ENCODE results near the gene ITPR1. TPM values are rescaled to one million over a fixed set of nuclear protein-coding genes. Genes with fewer than 3 reads are reported as not detected.

The ITPR1 gene
- polyA plus RNA-seq, 2 of the 4 experiments (the other 2 are of a cell fraction): 2.8 to 9.6 TPM

GRCh38 chr3:4814305-4814903 lies 321.3 kb downstream of the ITPR1 start:
- FAIRE-seq (no peak), ATAC-seq (no peak), DNase-seq (ENCODE audit: low read depth in 1 of 2, low spot score in 1 of 2) (no peak)
- H3K9me3 ChIP-seq: peaks cover 26% of the 10 kb centered on the region
- TF ChIP-seq ZSCAN20 (CRISPR knock-in tag; IDR thresholded peaks at IDR 0.05) (no peak), HOXB5 (CRISPR knock-in tag; IDR thresholded peaks at IDR 0.05) (no peak)
- POLR2A ChIA-PET: no interaction called here
- no peak overlapping the region for H3K4me2 ChIP-seq
- 0 out of 6 replicates have a peak overlapping the region, but pooled peaks of 1 of the 2 experiments have one; percentile 4 for H3K27ac ChIP-seq
- 85% methylated on average over 19 of the region's 20 CpGs for WGBS (ENCODE audit: missing lambda C conversion rate)
- no peak overlapping the region for H3K4me3 ChIP-seq
- CTCF ChIA-PET: interaction anchor here (1.0 to 1.9 kb wide), 4 partner anchors 8 to 212 kb away, joined by 3 to 6 read pairs (median 4); no protein-coding TSS in a partner anchor
- H3K4me1 ChIP-seq: no peaks in the 10 kb centered on the region

DNA sequence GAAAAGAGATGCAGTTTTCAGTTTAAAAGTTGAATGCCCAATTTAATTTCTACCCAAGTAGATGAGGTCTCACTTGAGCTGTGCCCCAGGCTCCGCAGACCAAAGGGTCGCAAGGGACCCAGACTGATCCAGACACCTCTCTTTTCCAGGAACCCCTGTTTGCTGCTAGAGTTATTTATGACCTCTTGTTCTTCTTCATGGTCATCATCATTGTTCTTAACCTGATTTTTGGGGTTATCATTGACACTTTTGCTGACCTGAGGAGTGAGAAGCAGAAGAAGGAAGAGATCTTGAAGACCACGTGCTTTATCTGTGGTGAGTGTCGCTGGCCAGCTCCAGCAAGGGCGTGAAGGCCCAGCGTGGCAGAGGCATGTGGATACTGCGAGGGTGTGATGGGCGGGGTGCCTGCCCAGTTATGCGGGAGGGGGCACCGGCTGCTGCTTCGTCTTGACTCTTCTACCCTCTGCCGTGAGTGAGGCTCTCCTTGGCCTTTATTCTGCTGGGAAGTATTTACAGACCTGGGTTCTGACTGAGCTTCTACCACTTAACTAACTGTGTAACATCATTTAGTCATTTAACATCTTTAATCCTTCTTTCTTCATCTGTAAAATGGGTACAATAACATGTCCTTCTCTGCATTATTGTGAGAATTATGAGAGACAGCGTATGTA lies 321.9 kb downstream of the ITPR1 start:
- FAIRE-seq: no peak
- ChIA-PET CTCF (interaction anchor here (1.0 to 1.9 kb wide), 4 partner anchors 9 to 51 kb away, joined by 3 to 6 read pairs (median 4); no protein-coding TSS in a partner anchor), POLR2A (interaction anchor here (0.5 kb wide), 1 partner anchor 286 kb away, joined by 4 read pairs; no protein-coding TSS in a partner anchor)
- H3K27ac ChIP-seq: no peak overlapping the region
- no peaks in the 10 kb centered on the region for H3K4me1 ChIP-seq
- H3K9me3 ChIP-seq: peaks cover 26% of the 10 kb centered on the region
- no peak overlapping the region for H3K4me2 ChIP-seq
- no peak for DNase-seq (ENCODE audit: low read depth in 1 of 2, low spot score in 1 of 2)
- TF ChIP-seq CHD4 (IDR thresholded peaks at IDR 0.05; ENCODE audit: borderline replicate concordance) (no peak), BHLHE40 (IDR thresholded peaks at IDR 0.05; ENCODE audit: low read depth, low read length) (no peak), SMC3 (IDR thresholded peaks at IDR 0.05) (no peak), RAD21 (conservative IDR thresholded peaks at IDR 0.05 in 1 of 2, IDR thresholded peaks at IDR 0.05 in 1 of 2) (no peak), CBX8 (IDR thresholded peaks at IDR 0.05) (no peak), HMGXB4 (CRISPR knock-in tag; IDR thresholded peaks at IDR 0.05; ENCODE audit: borderline replicate concordance) (no peak), ZSCAN20 (CRISPR knock-in tag; IDR thresholded peaks at IDR 0.05) (no peak), EHMT2 (IDR thresholded peaks at IDR 0.05; ENCODE audit: low read depth) (no peak), E2F6 (IDR thresholded peaks at IDR 0.05; ENCODE audit: borderline replicate concordance, low read depth) (no peak), RARB (CRISPR knock-in tag; IDR thresholded peaks at IDR 0.05) (no peak)
- H3K4me3 ChIP-seq: no peak overlapping the region
- 95% methylated on average over 13 of the region's 13 CpGs for WGBS (ENCODE audit: missing lambda C conversion rate)
- no peak for ATAC-seq

GRCh38 chr3:4816306-4816705 lies 323.2 kb downstream of the ITPR1 start:
- WGBS (ENCODE audit: missing lambda C conversion rate): 90% methylated on average over 7 of the region's 7 CpGs
- TF ChIP-seq ESRRA (IDR thresholded peaks at IDR 0.05; ENCODE audit: borderline replicate concordance, low read length) (no peak), HEYL (CRISPR knock-in tag; IDR thresholded peaks at IDR 0.05) (no peak), NR3C1 (IDR thresholded peaks at IDR 0.05) (no peak), CBX8 (IDR thresholded peaks at IDR 0.05) (no peak), ZC3H11A (IDR thresholded peaks at IDR 0.05) (no peak), KDM1A (IDR thresholded peaks at IDR 0.05; ENCODE audit: low read depth) (no peak), NFE2L2 (conservative IDR thresholded peaks at IDR 0.05; ENCODE audit: low read length) (no peak), CTCF (IDR thresholded peaks at IDR 0.05) (no peak), TP53 (CRISPR knock-in tag; IDR thresholded peaks at IDR 0.05) (no peak), GATA3 (IDR thresholded peaks at IDR 0.05; ENCODE audit: borderline replicate concordance) (no peak), MAZ (IDR thresholded peaks at IDR 0.05; ENCODE audit: borderline replicate concordance, low read depth, low read length) (no peak), BCL3 (IDR thresholded peaks at IDR 0.05) (no peak), JUNB (IDR thresholded peaks at IDR 0.05) (no peak), CBX2 (IDR thresholded peaks at IDR 0.05; ENCODE audit: borderline replicate concordance, low read depth) (no peak), ZSCAN20 (CRISPR knock-in tag; IDR thresholded peaks at IDR 0.05) (no peak), FOXS1 (CRISPR knock-in tag; IDR thresholded peaks at IDR 0.05) (no peak)
- TF ChIP-seq, protein P1, sequence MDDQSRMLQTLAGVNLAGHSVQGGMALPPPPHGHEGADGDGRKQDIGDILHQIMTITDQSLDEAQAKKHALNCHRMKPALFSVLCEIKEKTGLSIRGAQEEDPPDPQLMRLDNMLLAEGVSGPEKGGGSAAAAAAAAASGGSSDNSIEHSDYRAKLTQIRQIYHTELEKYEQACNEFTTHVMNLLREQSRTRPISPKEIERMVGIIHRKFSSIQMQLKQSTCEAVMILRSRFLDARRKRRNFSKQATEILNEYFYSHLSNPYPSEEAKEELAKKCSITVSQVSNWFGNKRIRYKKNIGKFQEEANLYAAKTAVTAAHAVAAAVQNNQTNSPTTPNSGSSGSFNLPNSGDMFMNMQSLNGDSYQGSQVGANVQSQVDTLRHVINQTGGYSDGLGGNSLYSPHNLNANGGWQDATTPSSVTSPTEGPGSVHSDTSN (IDR thresholded peaks at IDR 0.05): no peak
- no peak for FAIRE-seq
- peaks cover 1% of the 10 kb centered on the region; the same call in 1 of the 3 replicates for H3K4me1 ChIP-seq
- H3K4me3 ChIP-seq: no peak overlapping the region
- ChIA-PET CTCF (interaction anchor here (1.4 to 1.5 kb wide), 2 partner anchors 10 to 95 kb away, joined by 3 read pairs; no protein-coding TSS in a partner anchor), POLR2A (no interaction called here)
- DNase-seq (ENCODE audit: low read depth in 1 of 2, low spot score in 1 of 2): no peak
- peaks cover 26% of the 10 kb centered on the region for H3K9me3 ChIP-seq
- ATAC-seq: no peak
- no peak overlapping the region for H3K4me2 ChIP-seq
- no peak overlapping the region for H3K27ac ChIP-seq
